H1 (cell line): ENCODE results near the gene UPF1. TPM values are rescaled to one million over a fixed set of nuclear protein-coding genes. Genes with fewer than 3 reads are reported as not detected.

Experiments used
- CTCF ChIA-PET: fragments of 300-600 bp; sonication (Branson Sonifier 250); formaldehyde crosslinking; loops from one replicate; lab custom pipeline; 2021; ENCODE audit not compliant: partially characterized antibody; lab: Charles Lee
- POLR2A ChIA-PET: fragments of 300-600 bp; sonication (Branson Sonifier 250); formaldehyde crosslinking; loops from one replicate; lab custom pipeline; 2021; ENCODE audit warnings: inconsistent platforms; ENCODE audit not compliant: partially characterized antibody; lab: Charles Lee
- DNase-seq, 2 experiments: peaks; one replicate each; pipeline versions ENCODE4 v3.0.0 to v3.0.0-alpha.2; 2010 to 2022; ENCODE audit warnings: low spot score in 2 of 2, low read depth in 1 of 2, mixed read lengths in 1 of 2
- FAIRE-seq: peaks from 2 replicates; lab custom pipeline; 2011; peaks lifted over from hg19 to GRCh38; lab: Jason Lieb, UNC
- H2AFZ ChIP-seq: 2 replicates; pipeline ENCODE4 v1.8.1; 2012; ENCODE audit warnings: low read length, inconsistent platforms
- H2AK5ac ChIP-seq: 2 replicates; pipeline ENCODE4 v1.6.1; 2013; ENCODE audit warnings: low read depth, low read length
- H2BK120ac ChIP-seq: replicated peaks from 2 replicates; pipeline ENCODE3; 2013; ENCODE audit warnings: low read depth, low read length, inconsistent platforms
- H2BK12ac ChIP-seq: 2 replicates; pipeline ENCODE4 v1.6.1; 2013; ENCODE audit warnings: low read depth, low read length
- H2BK15ac ChIP-seq: 2 replicates; pipeline ENCODE4 v1.6.1; 2013; ENCODE audit warnings: low read length
- H2BK20ac ChIP-seq: 2 replicates; pipeline ENCODE4 v1.6.1; 2013; ENCODE audit warnings: low read length
- H2BK5ac ChIP-seq: 2 replicates; pipeline ENCODE4 v1.6.1; 2013; ENCODE audit warnings: low read depth, low read length
- H3K14ac ChIP-seq: 2 replicates; pipeline ENCODE4 v1.6.1; 2013; ENCODE audit warnings: inconsistent platforms; ENCODE audit not compliant: insufficient read length
- H3K18ac ChIP-seq: 2 replicates; pipeline ENCODE4 v1.6.1; 2013; ENCODE audit warnings: low read length; ENCODE audit errors: extremely low read depth
- H3K23ac ChIP-seq: 2 replicates; pipeline ENCODE4 v1.6.1; 2013; ENCODE audit warnings: inconsistent platforms; ENCODE audit not compliant: insufficient read length
- H3K23me2 ChIP-seq: 2 replicates; pipeline ENCODE4 v1.6.1; 2013; ENCODE audit warnings: low read depth, low read length
- H3K27ac ChIP-seq: 2 replicates; pipeline ENCODE4 v1.6.1; 2011; ENCODE audit warnings: low read depth, low read length, inconsistent platforms
- H3K27me3 ChIP-seq, 4 experiments: replicated peaks in 1 of 4; 1 replicate in 1 of 4; 2 replicates in 3 of 4; pipeline versions ENCODE4 v1.6.1 to v1.8.1; 2011 to 2013; ENCODE audit warnings: low read length in 3 of 4, mild to moderate bottlenecking in 3 of 4, inconsistent platforms in 2 of 4, mixed read lengths in 2 of 4, moderate library complexity in 1 of 4; ENCODE audit not compliant: control insufficient read depth in 3 of 4, insufficient read depth in 3 of 4; ENCODE audit errors: extremely low read depth in 1 of 4
- H3K36me3 ChIP-seq, 4 experiments: 2 replicates each; pipeline versions ENCODE4 v1.6.1 to v1.8.1; 2011 to 2013; ENCODE audit warnings: mild to moderate bottlenecking in 4 of 4, low read length in 3 of 4, moderate library complexity in 2 of 4, control low read depth in 1 of 4, inconsistent platforms in 1 of 4; ENCODE audit not compliant: insufficient read depth in 4 of 4, control insufficient read depth in 2 of 4
- H3K4ac ChIP-seq: replicated peaks from 2 replicates; pipeline ENCODE3; 2013; ENCODE audit warnings: low read length, low read depth, mixed read lengths, inconsistent platforms; ENCODE audit not compliant: insufficient read length
- H3K4me1 ChIP-seq, 4 experiments: replicated peaks in 1 of 4; 1 replicate in 1 of 4; 2 replicates in 3 of 4; pipeline versions ENCODE4 v1.6.1 to v1.8.1; 2011 to 2013; ENCODE audit warnings: low read length in 3 of 4, inconsistent platforms in 2 of 4, mixed read lengths in 1 of 4; ENCODE audit not compliant: insufficient read depth in 4 of 4, control insufficient read depth in 3 of 4
- H3K4me2 ChIP-seq, 2 experiments: 2 replicates each; pipeline versions ENCODE4 v1.6.1 to v1.8.1; 2011 to 2013; ENCODE audit warnings: low read depth in 2 of 2, low read length in 2 of 2, control low read depth in 1 of 2, inconsistent platforms in 1 of 2, mild to moderate bottlenecking in 1 of 2; ENCODE audit not compliant: insufficient read depth in 1 of 2
- H3K4me3 ChIP-seq, 4 experiments: fragments of 200-600, 300-600 bp in 1 of 4; sonication (generic), shearing (Covaris generic), sonication (Bioruptor Twin) in 1 of 4; 2 replicates each; pipeline versions ENCODE4 v1.5.1 to v1.8.1; 2011 to 2016; ENCODE audit warnings: low read length in 4 of 4, low read depth in 3 of 4, control low read depth in 2 of 4, inconsistent platforms in 2 of 4, mild to moderate bottlenecking in 2 of 4, mixed read lengths in 1 of 4, moderate library complexity in 1 of 4; ENCODE audit not compliant: insufficient read depth in 2 of 4; ENCODE audit errors: extremely low read depth in 1 of 4
- H3K56ac ChIP-seq: replicated peaks from 2 replicates; pipeline ENCODE3; 2013; ENCODE audit warnings: low read depth, mild to moderate bottlenecking, mixed read lengths, low read length, inconsistent platforms; ENCODE audit not compliant: insufficient read length
- H3K79me1 ChIP-seq: 2 replicates; pipeline ENCODE4 v1.6.1; 2013; ENCODE audit warnings: low read depth, low read length, control low read depth
- H3K79me2 ChIP-seq, 2 experiments: 2 replicates each; pipeline versions ENCODE4 v1.6.1 to v1.8.1; 2012 to 2013; ENCODE audit warnings: low read length in 2 of 2, mild to moderate bottlenecking in 2 of 2, inconsistent platforms in 1 of 2; ENCODE audit not compliant: insufficient read depth in 2 of 2, control insufficient read depth in 1 of 2
- H3K9ac ChIP-seq, 4 experiments: replicated peaks in 1 of 4; 1 replicate in 1 of 4; 2 replicates in 3 of 4; pipeline versions ENCODE4 v1.6.1 to v1.8.1; 2011 to 2013; ENCODE audit warnings: low read depth in 3 of 4, low read length in 3 of 4, control low read depth in 2 of 4, mild to moderate bottlenecking in 2 of 4, moderate library complexity in 2 of 4, inconsistent platforms in 1 of 4; ENCODE audit errors: extremely low read depth in 1 of 4
- H3K9me3 ChIP-seq, 2 experiments: 2 replicates each; pipeline versions ENCODE4 v1.6.1 to v1.8.1; 2012 to 2013; ENCODE audit warnings: mild to moderate bottlenecking in 2 of 2, moderate library complexity in 2 of 2, control low read depth in 1 of 2, inconsistent platforms in 1 of 2, low read depth in 1 of 2, low read length in 1 of 2, mixed read lengths in 1 of 2; ENCODE audit not compliant: insufficient read depth in 2 of 2
- H4K20me1 ChIP-seq, 2 experiments: replicated peaks in 1 of 2; 2 replicates each; pipeline versions ENCODE3 to v1.8.1; 2011 to 2013; ENCODE audit warnings: inconsistent platforms in 2 of 2, low read length in 2 of 2, mild to moderate bottlenecking in 1 of 2; ENCODE audit not compliant: insufficient read depth in 2 of 2, control insufficient read depth in 1 of 2
- H4K5ac ChIP-seq: 2 replicates; pipeline ENCODE4 v1.6.1; 2013; ENCODE audit warnings: low read length, low read depth, mixed read lengths, inconsistent platforms; ENCODE audit not compliant: insufficient read length
- H4K8ac ChIP-seq: 2 replicates; pipeline ENCODE4 v1.8.0; 2013; ENCODE audit warnings: mild to moderate bottlenecking, moderate library complexity, low read length, inconsistent platforms; ENCODE audit not compliant: insufficient read depth; ENCODE audit errors: extremely low read depth
- H4K91ac ChIP-seq: replicated peaks from 2 replicates; pipeline ENCODE3; 2013; ENCODE audit warnings: low read length, mixed read lengths, inconsistent platforms; ENCODE audit not compliant: insufficient read length
- CEBPB ChIP-seq: IDR thresholded peaks from 2 replicates; pipeline ENCODE4 v1.6.1; 2012; ENCODE audit warnings: low read depth, low read length
- SIN3A ChIP-seq, 2 experiments: IDR thresholded peaks in 1 of 2; conservative IDR thresholded peaks in 1 of 2; 2 replicates each; pipeline ENCODE4 v1.6.1; 2011 to 2012; ENCODE audit warnings: low read length in 2 of 2, improper control_type of control experiment in 1 of 2, low read depth in 1 of 2, mild to moderate bottlenecking in 1 of 2
- WGBS, 2 experiments: shearing (Covaris generic) in 1 of 2; methylation state at CpG; one replicate each; pipeline versions ENCODE4 v1.1.6 to v1.1.7; 2013 to 2015; ENCODE audit warnings: low lambda C conversion rate in 2 of 2, mixed read lengths in 2 of 2, inconsistent platforms in 1 of 2, low coverage in 1 of 2, missing lambda C conversion rate in 1 of 2; ENCODE audit not compliant: insufficient replicate concordance in 2 of 2, insufficient coverage in 1 of 2, insufficient read length in 1 of 2; ENCODE audit errors: extremely low coverage in 1 of 2, missing lambda C conversion rate in 1 of 2; 5-methylcytosine and 5-hydroxymethylcytosine counted together
- polyA plus RNA-seq, 7 experiments: library from polyadenylated mRNA; depleted of rRNA in 3 of 7; stranded (reverse) in 5 of 7; unstranded in 2 of 7; fragments of >200 nt in 5 of 7; fragments of 200-250 nt in 2 of 7; gene quantifications; 1 replicate in 5 of 7; 2 replicates in 1 of 7; 4 replicates in 1 of 7; pipeline versions ENCODE4 v1.2.1 to v1.2.3, GENCODE V29; 2011 to 2013; ENCODE audit warnings: missing spikeins in 2 of 7, mixed read lengths in 2 of 7
- total RNA-seq: library from RNA; stranded (reverse); fragmentation: NEBNext Ultra II Directional; extraction: Animal tissue kit (Norgen Biotek cat#: 25700); gene quantifications from 2 replicates; pipeline ENCODE4 v1.2.1, GENCODE V29; 2021

Gene UPF1
- total and polyA plus RNA-seq, 2 of the 8 experiments (the other 6 are each of a cell fraction or from before 2014, with no cell fraction given): 46.4 to 62.0 TPM

DNA sequence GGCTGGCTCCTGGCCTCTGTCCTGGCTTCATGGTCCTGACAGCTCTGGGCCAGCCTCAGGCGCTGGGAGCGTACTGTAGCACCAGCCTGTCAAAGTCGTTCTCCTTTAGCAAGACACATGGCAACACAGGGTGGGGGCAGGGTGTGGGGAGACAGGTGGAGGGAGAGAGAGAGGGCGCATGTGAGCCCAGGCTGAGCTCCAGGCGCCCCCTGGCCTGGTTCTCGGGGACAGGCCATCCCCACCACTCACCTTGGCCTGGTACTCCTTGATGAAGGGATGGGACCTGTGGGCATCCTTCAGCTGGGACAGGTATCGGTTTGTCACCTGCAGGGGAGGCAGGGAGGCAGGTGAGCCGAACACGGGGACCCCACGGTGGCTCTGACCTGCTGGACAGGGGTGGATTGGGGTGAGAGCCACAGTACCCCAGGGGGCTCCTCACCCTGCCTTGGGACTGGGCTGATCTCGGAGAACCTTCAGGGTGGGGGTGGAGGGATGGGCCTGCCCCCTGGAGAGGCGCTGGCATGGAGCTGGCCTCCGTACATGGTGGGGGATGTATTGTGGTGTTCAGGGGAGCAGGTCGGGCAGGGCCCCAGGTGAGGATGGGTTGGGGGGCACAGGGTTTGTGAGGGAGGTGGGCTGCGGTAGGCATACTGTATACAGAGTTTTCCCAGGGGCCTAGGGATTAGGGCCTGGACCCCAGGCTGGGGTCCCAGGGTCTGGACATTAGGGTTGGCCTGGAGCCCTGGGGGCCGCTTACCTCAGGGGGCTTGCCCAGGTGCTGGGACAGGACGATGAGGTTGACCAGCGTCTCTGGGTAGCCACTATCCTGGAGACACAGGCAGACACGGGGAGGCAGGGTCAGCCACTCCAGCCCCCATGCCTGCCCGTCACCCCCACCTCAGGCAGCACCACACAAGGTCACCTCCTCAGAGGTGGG, 68.1 kb downstream of the UPF1 start:
- H2BK5ac ChIP-seq: no peak overlapping the region
- H3K36me3 ChIP-seq: peaks cover 0 to 7% (median 0%) of the 10 kb centered on the region in 4 experiments; a peak in 1 of 8 replicates
- H4K8ac ChIP-seq: no peak overlapping the region
- H3K4ac ChIP-seq: no peak overlapping the region
- H3K23me2 ChIP-seq: peaks cover 6% of the 10 kb centered on the region; the same call in 1 of the 2 replicates
- FAIRE-seq (no peak), DNase-seq (no peak)
- ChIA-PET POLR2A (interaction anchor here (1.3 to 1.6 kb wide), 5 partner anchors 8 to 32 kb away, joined by 3 to 7 read pairs (median 5); partner anchors contain the start of genes COPE and DDX49), CTCF (interaction anchor here (0.5 to 1.8 kb wide), 7 partner anchors 10 to 616 kb away, joined by 3 to 9 read pairs (median 3); partner anchors contain the start of genes COPE and DDX49)
- no peak for TF ChIP-seq CEBPB
- TF ChIP-seq SIN3A (conservative IDR thresholded peaks at IDR 0.05 in 1 of 2, IDR thresholded peaks at IDR 0.05 in 1 of 2; ENCODE audit: low read depth in 1 of 2, low read length in 2 of 2): 0 out of 4 replicates have a peak, but pooled peaks of 1 of the 2 experiments have one; percentile 41
- H3K79me1 ChIP-seq: no peaks in the 10 kb centered on the region
- no peak overlapping the region for H3K23ac ChIP-seq
- H3K4me2 ChIP-seq: no peak overlapping the region
- no peak overlapping the region for H4K91ac ChIP-seq
- H3K9ac ChIP-seq: no peak overlapping the region
- H2AFZ ChIP-seq: no peak overlapping the region
- H3K14ac ChIP-seq: no peak overlapping the region
- H3K9me3 ChIP-seq: no peaks in the 10 kb centered on the region
- peaks cover 0 to 5% (median 0%) of the 10 kb centered on the region in 4 experiments; a peak in 2 of 7 replicates for H3K4me1 ChIP-seq
- H4K20me1 ChIP-seq: peaks cover 5 to 8% of the 10 kb centered on the region in 2 experiments
- H3K27ac ChIP-seq: no peak overlapping the region
- H3K56ac ChIP-seq: no peak overlapping the region
- no peak overlapping the region for H3K18ac ChIP-seq
- no peak overlapping the region for H4K5ac ChIP-seq
- no peaks in the 10 kb centered on the region for H3K79me2 ChIP-seq
- peaks cover 0 to 10% (median 7%) of the 10 kb centered on the region in 4 experiments; a peak in 4 of 7 replicates for H3K27me3 ChIP-seq
- WGBS, 2 experiments: 89% methylated on average over 16 of the region's 20 CpGs; no CpG with 5 or more reads in 1 of the 2 experiments
- no peak overlapping the region for H3K4me3 ChIP-seq
- no peak overlapping the region for H2BK15ac ChIP-seq
- H2BK120ac ChIP-seq: no peak overlapping the region
- H2AK5ac ChIP-seq: no peak overlapping the region
- no peak overlapping the region for H2BK12ac ChIP-seq
- H2BK20ac ChIP-seq: no peak overlapping the region
